ENCODE results near the gene FOSL1. TPM values are rescaled to one million over a fixed set of nuclear protein-coding genes. Genes with fewer than 3 reads are reported as not detected.

Gene FOSL1
- total RNA-seq, 1 donor from 2014 or later = not detected

DNA sequence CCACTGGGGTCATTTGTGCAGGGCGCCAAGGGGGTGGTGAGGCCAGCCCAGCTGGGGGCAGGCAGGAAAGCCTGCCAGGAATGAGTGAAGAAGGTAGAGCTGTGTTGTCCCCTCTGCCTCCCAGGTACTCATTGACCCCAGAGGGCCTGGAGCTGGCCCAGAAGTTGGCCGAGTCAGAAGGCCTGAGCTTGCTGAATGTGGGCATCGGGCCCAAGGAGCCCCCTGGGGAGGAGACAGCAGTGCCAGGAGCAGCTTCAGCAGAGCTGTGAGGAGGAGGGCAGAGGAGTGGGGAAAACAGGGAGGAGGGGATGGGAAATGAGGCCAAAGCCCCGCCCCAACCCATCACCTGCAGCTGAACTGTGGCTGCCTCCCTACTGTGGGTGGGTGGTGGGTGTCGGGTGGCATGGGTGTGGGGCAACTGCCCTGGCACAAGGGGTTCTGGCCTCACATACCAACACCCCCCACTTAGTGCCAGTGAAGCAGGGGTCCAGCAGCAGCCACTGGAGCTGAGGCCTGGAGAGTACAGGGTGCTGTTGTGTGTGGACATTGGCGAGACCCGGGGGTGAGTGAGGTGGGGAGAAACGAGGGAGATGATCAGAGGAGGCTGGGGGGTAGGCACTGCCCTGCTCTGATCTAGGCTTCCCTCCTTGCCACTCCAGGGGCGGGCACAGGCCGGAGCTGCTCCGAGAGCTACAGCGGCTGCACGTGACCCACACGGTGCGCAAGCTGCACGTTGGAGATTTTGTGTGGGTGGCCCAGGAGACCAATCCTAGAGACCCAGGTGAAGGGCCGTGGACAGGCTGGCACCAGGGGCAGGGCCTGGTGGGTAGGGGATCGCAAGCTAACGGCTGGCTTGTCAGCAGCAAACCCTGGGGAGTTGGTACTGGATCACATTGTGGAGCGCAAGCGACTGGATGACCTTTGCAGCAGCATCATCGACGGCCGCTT, 37.0 kb downstream of the FOSL1 start:
- TF ChIP-seq EZH2phosphoT487 (IDR thresholded peaks at IDR 0.05) = no peak
- no peak for TF ChIP-seq EZH2 (IDR thresholded peaks at IDR 0.05)
- TF ChIP-seq, protein P1, sequence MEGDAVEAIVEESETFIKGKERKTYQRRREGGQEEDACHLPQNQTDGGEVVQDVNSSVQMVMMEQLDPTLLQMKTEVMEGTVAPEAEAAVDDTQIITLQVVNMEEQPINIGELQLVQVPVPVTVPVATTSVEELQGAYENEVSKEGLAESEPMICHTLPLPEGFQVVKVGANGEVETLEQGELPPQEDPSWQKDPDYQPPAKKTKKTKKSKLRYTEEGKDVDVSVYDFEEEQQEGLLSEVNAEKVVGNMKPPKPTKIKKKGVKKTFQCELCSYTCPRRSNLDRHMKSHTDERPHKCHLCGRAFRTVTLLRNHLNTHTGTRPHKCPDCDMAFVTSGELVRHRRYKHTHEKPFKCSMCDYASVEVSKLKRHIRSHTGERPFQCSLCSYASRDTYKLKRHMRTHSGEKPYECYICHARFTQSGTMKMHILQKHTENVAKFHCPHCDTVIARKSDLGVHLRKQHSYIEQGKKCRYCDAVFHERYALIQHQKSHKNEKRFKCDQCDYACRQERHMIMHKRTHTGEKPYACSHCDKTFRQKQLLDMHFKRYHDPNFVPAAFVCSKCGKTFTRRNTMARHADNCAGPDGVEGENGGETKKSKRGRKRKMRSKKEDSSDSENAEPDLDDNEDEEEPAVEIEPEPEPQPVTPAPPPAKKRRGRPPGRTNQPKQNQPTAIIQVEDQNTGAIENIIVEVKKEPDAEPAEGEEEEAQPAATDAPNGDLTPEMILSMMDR (IDR thresholded peaks at IDR 0.05) = no peak
- peak; percentile 1 for DNase-seq (ENCODE audit: low spot score)

DNA sequence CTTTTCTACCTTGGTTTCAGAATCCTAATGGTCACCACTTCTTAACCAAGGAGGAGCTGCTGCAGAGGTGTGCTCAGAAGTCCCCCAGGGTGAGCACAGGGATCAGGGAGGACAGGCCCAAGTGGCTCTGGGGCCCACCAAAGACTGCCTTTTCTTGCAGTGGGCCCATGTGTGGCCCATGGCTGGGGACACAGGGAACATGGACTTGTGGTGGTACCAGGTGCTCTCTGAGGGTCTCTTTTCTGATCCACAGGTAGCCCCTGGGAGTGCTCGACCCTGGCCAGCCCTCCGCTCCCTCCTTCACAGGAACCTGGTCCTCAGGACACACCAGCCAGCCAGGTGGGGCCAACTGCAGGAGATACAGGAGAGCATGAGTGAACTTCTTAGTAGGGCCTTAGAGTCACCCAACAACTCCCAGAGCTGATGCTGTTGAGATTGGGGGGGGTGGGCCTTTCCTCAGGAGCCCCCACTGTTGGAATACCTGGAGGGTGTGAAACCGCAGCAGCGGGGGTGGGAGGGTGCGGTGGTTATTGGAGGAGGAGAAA, 37.9 kb downstream of the FOSL1 start:
- H3K9me3 ChIP-seq (ENCODE audit: low read depth) = no peaks in the 10 kb centered on the region
- TF ChIP-seq EZH2 (IDR thresholded peaks at IDR 0.05) = no peak
- no peak for TF ChIP-seq EZH2phosphoT487 (IDR thresholded peaks at IDR 0.05)
- TF ChIP-seq, protein P1 (IDR thresholded peaks at IDR 0.05) = no peak
- no peak overlapping the region for H2AFZ ChIP-seq (replicated peaks)
- H3K4me2 ChIP-seq = no peak overlapping the region
- peaks cover 10% of the 10 kb centered on the region for H3K36me3 Mint-ChIP-seq
- DNase-seq (ENCODE audit: low spot score) = peak; percentile 1
- no peaks in the 10 kb centered on the region for H3K27me3 ChIP-seq
- no peaks in the 10 kb centered on the region for H3K36me3 ChIP-seq
- H4K20me1 ChIP-seq (ENCODE audit: low read depth) = peaks cover 20% of the 10 kb centered on the region
- H3K27ac Mint-ChIP-seq = no peak overlapping the region
- peaks cover 27% of the 10 kb centered on the region for H3K4me1 Mint-ChIP-seq
- H3F3A ChIP-seq (ENCODE audit: low read depth) = peaks cover 44% of the 10 kb centered on the region
- no peak overlapping the region for H3K27ac ChIP-seq
- H3K9me3 Mint-ChIP-seq = no peaks in the 10 kb centered on the region
- no peak overlapping the region for H3K4me3 ChIP-seq
- H3K9ac ChIP-seq = no peak overlapping the region
- H3K4me1 ChIP-seq = peaks cover 6% of the 10 kb centered on the region
- peaks cover 16% of the 10 kb centered on the region for H3K27me3 Mint-ChIP-seq (ENCODE audit: insufficient read depth, low read depth)
- peaks cover 23% of the 10 kb centered on the region for H3K79me2 ChIP-seq (ENCODE audit: low read depth)
- peak overlapping the region; percentile 95 for H3K4me3 Mint-ChIP-seq

More for the DNA sequence above, 37.0 kb downstream of the FOSL1 start:
- H3K27me3 Mint-ChIP-seq (ENCODE audit: insufficient read depth, low read depth) = peaks cover 18% of the 10 kb centered on the region
- Histone ChIP-seq H3K4me1 (peaks cover 6% of the 10 kb centered on the region), H3K9me3 (ENCODE audit: low read depth) (no peaks in the 10 kb centered on the region), H4K20me1 (ENCODE audit: low read depth) (peaks cover 19% of the 10 kb centered on the region), H3K36me3 (no peaks in the 10 kb centered on the region), H3K27ac (no peak overlapping the region), H3F3A (ENCODE audit: low read depth) (peaks cover 45% of the 10 kb centered on the region), H2AFZ (replicated peaks) (no peak overlapping the region), H3K4me3 (no peak overlapping the region), H3K79me2 (ENCODE audit: low read depth) (peaks cover 16% of the 10 kb centered on the region), H3K4me2 (no peak overlapping the region), H3K27me3 (no peaks in the 10 kb centered on the region), H3K9ac (no peak overlapping the region)
- H3K9me3 Mint-ChIP-seq = no peaks in the 10 kb centered on the region
- peaks cover 34% of the 10 kb centered on the region for H3K4me1 Mint-ChIP-seq
- peaks cover 10% of the 10 kb centered on the region for H3K36me3 Mint-ChIP-seq
- H3K4me3 Mint-ChIP-seq = peak overlapping the region; percentile 63
- H3K27ac Mint-ChIP-seq = no peak overlapping the region

DNA sequence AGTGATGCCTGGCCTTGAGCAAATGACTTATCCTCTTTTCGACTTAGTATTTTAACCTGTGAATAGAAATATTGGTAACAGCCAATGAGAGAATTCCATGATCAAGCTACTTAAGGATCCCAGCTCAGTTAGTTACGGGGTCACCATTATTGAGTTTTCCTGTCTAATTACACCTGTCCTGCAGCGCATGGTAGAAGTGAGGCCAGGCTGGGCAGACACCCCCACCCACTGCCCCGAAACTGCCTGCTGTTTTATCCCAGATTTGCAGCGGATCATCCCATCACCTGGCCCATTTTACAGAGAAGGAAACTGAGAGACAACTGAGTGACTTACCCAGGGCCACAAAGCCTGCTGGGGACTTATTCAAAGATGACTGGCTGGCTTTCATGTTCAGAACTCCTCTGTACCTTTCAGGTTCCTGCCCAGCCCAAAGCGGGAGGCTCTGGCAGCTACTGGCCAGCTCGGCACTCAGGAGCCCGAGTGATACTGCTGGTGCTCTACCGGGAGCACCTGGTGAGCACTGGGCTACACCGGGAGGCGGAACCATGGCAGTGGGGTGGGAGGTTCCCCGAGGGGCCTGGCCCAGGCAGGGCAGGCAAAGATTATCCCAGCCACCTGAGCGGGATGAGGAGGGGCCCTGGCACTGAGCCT, 38.5 kb downstream of the FOSL1 start:
- Histone ChIP-seq H2AFZ (replicated peaks) (no peak overlapping the region), H3K9me3 (ENCODE audit: low read depth) (no peaks in the 10 kb centered on the region), H3K4me2 (peak overlapping the region; percentile 90), H3K27ac (no peak overlapping the region), H3K9ac (peak overlapping the region; percentile 63), H3K79me2 (ENCODE audit: low read depth) (peaks cover 29% of the 10 kb centered on the region), H3K27me3 (no peaks in the 10 kb centered on the region), H4K20me1 (ENCODE audit: low read depth) (peaks cover 20% of the 10 kb centered on the region), H3F3A (ENCODE audit: low read depth) (peaks cover 46% of the 10 kb centered on the region), H3K36me3 (no peaks in the 10 kb centered on the region), H3K4me1 (peaks cover 6% of the 10 kb centered on the region), H3K4me3 (peak overlapping the region; percentile 87)
- peaks cover 11% of the 10 kb centered on the region for H3K36me3 Mint-ChIP-seq
- H3K4me1 Mint-ChIP-seq = peaks cover 24% of the 10 kb centered on the region
- TF ChIP-seq EZH2phosphoT487 (IDR thresholded peaks at IDR 0.05) = no peak
- TF ChIP-seq, protein P1 (IDR thresholded peaks at IDR 0.05) = no peak
- no peak for TF ChIP-seq EZH2 (IDR thresholded peaks at IDR 0.05)
- no peak overlapping the region for H3K27ac Mint-ChIP-seq
- H3K4me3 Mint-ChIP-seq = peak overlapping the region; percentile 95
- H3K9me3 Mint-ChIP-seq = peaks cover under 1% of the 10 kb centered on the region
- peaks cover 17% of the 10 kb centered on the region for H3K27me3 Mint-ChIP-seq (ENCODE audit: insufficient read depth, low read depth)
- DNase-seq (ENCODE audit: low spot score) = peak; percentile 1

All from neural progenitor cell (in vitro differentiated cells).